Stimulated activated CD4-positive, alpha-beta T cell treated with anti-CD3 and anti-CD28 coated beads, Interleukin-4, amount 100 ng/mL, for 48 hours (primary cell): ENCODE measurements around the gene CD74.

Experiments
- DNase-seq, 2 donors: peaks; one replicate each; pipeline ENCODE4 v3.0.0-alpha.2; 2020; ENCODE audit warnings: low read depth in 2 of 2

The CD74 gene

DNA sequence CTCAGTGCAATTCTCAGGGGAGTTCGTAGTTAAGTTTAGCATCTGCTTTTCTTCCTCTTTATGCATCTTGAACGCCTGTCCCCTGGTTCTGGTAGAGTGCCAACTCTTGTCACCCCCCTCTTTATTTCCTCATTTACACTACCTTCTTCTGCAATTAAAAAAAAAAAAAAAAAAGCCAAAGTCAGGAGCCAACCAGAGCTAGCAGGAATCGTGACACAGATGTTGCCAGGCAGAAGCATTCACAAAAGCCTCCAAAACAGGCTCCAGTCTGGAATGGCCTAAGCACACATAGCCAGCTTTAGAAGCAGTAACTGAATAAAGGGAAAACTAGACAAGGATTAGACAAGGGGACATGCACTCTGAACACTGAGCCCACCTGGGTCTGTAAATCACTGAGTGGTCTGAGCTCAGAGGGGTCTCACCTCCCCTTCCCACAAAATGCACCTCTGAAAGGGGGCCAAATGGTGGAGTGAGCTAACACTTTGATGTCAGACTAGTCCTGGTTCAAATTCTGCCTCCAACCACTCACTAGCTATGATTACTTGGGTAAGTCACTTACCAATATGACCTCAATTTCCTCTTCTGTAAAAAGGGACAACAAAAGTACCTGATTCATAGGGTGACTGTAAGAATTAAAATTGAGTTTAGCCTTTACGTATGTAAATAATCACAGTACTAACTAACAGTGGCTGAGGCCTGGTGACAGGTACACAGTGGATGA, 2.0 kb downstream of the CD74 start:
- no peak for DNase-seq

DNA sequence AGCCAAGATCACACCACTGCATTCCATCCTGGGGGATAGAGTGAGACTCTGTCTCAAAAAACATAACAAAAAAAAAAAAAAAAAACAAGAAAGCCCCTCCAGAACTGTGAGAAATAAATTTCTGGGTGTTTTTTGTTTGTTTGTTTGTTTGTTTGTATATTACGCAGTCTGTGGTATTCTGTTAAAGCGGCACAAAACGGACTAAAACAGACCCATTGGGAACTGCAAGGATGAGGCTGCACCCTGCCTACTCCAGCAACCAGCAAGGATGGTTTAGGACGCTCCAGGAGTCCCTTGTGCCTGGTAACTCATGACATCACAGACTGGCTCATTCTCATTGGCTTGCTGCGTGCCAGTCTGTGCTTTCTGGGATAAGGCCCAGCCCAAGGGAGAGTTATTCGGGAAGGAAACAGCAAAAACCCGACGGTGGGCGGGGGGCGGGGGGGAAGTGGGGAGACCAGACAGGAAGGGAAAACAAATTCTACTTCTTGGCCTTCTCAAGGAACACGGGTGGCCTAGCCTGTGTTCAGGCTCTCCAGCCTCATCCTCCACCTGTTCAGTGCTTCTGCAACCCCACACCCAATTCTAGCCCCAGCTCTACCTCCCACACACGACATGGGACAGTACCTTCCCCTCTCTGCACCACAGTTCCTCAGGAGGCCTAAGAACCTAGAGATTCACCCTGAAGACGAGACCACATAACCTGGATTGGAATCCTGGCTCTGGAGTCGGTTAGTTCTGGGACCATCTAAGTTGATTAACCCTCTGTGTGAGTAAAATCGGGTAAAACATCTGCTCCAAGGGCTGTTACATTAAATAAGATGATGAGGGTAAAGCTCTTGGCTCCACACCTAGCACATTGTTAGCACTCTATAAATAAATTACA, 2.8 kb downstream of the CD74 start:
- DNase-seq = peak in 1 of 2 donors; percentile 48

DNA sequence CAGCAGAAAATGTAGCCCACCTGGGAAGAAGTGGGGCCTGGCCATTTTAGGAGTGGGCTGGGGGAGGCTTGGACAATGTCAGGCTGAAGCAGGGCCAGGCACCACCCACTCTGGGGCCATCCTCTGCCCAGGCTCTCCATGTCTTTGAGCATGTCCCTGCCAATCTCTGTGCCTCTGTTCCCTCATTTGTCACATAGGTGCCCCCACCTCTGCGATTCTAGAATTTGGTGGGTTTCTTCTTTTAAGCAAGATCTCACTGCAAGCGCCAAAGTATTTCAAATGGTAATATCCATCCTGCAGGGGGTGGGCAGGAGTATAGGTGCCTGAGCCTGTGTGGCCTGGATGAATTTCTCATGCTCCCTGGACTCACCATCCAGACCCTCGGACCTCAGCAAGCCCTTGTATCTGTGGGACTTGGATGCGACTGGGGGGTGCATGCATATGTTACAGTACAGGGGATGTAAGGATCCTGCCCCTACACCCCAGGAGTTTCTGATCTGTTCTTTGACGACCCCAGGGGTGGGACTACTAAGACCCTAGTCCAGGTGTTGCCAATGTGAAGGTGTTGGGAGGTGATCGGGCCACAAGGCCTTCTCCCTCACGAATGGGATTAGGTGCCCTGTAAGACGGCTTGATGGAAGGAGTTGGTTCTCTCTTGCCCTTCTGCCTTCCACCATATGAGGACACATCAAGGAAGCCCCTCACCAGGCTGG, 4.3 kb downstream of the CD74 start:
- no peak for DNase-seq

DNA sequence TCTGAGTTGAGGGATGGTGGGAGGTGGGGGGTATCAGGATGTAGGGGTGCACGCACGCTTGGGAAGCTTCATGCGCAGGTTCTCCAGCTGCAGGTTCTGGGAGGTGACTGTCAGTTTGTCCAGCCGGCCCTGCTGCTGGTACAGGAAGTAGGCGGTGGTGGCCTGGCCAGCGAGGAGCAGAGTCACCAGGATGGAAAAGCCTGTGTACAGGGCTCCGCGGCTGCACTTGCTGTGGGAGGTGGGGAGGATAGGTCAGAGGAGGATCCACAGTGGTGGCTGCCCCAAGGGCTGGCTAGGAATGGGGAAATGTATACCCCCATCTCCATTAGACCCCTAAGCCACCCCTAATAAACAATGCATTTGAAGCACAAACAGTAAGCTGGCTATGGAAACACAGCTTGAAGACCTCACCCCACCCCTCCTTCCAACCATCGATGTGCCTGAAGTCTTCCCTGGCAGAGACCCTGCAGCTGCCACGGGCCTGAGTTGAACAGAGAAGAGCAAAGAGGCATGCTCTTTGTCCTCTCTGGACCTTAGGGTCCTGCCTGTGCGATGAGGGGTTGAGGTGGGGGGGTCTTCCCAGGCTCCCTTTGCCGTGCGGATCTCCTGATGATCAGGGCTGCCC, 5.5 kb downstream of the CD74 start:
- no peak for DNase-seq

DNA sequence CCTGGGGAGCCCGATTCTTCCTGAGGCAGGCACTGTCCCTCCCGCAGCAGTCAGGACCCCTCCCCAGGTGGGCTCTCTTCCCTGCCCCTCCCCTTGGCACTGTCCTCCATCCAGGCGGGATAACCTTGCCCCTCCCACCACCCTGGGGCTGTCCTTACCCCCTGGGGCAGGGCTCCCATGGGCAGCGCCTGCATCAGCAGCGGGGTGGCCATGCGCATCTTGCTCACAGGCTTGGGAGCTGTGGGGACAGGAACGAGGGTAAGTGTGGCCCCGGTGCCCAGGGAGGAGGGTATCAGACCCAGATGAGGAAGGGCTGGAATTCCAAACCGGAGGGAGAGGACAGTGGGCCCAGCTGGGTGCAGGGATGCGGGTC, 6.0 kb downstream of the CD74 start:
- no peak for DNase-seq

DNA sequence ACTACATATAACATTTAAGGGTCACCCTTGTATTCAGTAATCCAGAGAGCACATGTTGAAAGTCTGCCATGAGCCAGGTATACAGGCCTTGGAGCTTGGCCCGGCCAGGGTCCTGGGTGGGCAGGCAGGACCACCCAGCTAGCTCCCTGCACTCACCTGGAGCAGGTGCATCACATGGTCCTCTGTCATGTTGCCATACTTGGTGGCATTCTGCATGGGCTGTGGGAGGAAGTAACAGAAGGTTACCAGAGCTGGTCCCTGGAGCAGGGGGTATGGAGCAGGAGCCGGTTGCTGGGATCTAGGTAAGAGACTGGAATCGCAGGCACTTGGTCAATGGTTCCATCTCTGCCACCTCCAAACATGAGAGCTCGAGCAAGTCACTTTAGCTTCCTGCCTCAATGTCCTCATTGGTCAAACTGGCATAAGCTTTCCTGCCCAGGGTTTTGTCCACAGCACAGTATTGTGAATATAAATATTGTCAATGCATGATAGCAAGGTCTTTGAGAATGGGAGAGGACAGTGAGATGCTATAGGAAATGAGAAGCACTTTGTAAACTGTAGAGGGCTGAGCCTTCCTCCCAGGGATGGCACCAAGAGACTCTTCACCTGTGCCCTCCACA, 6.5 kb downstream of the CD74 start:
- DNase-seq = no peak

DNA sequence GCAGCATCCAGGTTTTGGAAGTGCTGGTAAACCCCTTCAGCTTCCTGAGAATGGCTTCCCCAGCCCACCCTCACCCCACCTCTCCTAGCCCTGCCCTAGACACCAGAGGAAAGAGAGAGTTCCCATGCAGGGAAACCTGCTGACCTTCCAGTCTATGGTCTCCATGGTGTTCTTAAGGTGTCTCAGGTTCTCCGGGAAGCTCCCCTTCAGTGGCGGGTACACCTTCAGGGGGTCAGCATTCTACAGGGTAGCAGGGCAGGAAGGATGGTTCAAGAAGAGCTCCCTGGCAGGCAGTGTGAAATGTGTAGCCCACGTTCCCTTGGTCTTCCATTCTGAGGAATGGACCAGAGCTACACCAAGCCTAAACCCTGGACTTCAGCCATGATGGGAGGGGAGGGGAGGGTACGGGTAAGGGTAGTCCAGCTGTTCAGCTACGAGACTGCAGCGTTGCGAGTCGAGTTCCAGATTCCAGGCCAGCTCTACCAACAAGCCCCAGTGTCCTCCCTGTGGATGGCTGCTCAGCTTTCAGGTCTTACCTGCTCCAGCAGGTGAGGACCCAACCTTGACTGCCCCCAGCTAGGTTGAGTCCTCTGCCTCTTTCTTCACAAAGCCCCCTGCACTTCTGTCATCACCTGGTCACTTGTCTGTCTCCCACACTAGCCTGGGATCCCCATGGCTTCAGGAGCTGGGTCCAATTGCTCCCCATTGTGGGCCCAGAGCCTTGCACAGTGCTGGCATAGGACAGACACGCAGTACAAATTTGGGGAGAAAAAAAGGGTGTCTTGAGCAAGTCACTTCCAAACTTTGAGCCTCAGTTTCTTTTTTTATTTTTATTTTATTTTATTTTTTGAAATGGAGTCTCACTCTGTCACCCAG, 7.5 kb downstream of the CD74 start:
- no peak for DNase-seq

DNA sequence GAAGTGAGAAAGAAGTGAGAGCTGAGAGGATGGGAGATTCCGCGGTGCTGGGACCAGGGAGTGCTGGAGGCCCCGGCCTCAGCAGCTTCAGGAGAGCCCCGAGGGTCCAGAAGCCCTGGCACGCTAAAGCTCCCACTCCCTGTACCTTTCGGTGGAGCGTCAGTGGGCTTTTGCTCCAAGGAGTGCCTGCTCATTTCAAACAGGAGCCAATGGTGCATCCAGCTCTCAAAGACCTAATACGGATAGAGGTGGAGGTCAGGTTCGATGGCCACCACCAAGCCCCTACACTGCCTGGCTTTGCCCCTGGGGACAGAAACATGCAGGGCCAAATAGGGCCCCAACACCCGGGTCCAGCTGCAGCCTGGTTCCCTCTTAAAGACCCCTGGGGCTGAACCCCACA, 8.2 kb downstream of the CD74 start:
- no peak for DNase-seq

DNA sequence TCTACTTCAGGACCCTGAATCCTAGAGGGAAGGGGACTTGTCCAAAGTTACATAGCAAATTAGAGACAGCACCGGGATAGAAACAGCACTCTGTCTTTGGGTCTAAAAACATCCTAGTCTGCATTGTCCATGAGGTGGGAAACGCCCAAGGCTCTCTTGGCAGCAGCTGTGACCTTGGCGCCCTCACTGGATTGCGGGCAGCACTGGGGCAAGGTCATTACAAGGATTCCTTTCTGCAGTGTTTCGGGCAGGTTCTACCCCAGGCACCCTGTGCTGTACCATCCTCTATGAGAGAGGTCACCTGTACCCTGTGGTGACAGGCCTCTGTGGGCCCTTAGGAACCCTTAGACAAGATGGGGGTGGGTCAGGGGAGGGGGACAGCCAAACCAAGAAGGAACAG, 8.6 kb downstream of the CD74 start:
- DNase-seq = no peak

DNA sequence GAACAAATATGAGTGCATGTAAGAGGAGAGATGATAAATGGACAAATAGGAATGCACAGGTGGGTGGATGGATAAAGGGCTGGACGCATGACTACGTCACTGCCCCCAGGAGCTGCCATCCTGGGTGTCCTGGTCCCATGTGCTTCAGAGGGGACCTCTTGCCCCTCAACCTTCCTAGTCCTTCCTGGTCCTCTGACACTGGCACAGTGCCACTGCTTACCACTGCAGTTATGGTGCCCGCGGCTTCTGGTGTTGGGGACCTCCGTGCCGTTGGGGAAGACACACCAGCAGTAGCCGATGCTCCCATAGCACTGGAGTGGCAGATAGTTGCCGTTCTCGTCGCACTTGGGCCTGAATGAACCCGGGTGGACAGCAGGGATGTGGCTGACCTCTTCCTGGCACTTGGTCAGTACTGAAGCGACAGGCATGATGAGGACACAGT, 9.8 kb downstream of the CD74 start:
- no peak for DNase-seq

DNA sequence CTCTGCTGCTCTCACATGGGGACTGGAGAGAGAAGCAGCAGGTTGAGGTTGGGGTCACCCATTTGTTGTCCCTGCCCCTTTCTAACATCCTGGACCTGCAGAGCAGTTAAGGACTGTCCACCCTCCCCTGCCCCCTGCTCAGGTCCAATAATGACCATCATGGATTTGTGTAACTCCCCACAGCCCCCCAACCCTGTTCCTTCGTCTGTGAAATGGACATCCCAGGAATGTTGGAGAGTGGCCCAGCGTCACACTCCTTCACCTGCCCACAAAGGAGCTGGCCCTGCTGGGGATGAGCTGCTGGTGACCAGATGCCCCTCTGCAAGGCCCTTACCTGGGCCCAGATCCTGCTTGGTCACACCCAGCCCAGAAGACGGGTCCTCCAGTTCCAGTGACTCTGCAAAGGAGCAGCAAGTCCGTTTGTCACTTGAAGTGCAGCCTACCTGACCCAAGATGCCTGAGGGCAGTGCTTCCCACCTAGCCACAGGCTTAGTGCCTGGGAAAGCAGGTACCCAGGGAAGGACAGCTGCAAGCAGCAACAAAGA, 10.4 kb downstream of the CD74 start:
- no peak for DNase-seq

DNA sequence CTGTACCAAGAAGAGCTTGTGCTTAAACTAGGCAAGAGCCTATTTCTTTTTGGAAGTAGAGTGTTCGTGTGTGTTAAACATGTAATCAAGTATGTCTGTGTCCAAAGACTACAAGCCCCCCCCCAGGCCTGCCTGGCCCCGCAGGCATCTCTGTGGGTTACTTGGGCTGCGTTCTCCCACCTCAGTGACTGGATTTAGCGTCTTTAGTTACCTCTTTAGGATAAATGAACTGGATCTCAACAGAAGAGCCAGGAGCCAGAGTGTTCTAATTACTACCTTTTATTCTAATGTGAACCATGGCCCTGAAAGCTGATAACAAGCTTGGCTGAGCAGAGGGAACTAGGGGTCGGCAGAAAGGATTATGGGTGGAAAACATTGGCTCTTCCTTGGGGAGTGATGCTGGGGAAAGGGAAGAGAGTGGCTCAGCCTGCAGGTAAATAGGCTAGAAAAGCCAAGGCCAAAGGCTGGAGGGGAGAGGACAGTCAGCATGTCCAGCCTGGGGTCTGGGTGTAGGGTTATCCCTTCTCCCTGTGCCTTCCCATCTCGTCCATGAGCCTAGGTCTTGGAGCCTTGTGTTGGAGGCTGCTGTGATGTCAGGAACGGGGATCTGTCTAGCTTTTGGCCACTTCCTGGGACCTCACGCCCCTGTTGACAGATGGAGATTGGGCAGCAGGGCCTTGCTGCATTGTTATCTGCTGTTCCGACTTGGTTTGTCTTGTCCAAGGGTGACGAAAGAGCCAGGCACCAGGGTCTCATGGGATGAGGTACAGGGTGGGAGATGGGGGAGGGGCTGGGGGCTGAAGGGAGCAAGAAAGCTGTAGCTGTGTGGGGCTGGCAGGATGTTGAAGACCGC, 11.1 kb downstream of the CD74 start:
- DNase-seq = no peak

DNA sequence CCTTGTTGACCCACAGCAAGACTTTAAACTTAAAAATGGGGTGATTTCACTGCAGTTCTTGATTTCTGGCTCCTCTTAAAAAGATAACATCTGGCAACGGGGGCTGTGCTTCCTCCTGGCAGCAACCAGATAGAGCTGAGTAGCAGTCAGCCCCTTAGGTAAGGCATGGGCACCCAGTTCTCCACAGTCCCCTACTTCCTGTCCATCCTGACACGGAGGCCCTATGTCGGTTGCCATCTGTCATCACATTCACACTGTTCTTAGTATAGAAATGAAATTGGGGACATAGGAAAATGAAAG, 11.7 kb downstream of the CD74 start:
- DNase-seq = no peak

DNA sequence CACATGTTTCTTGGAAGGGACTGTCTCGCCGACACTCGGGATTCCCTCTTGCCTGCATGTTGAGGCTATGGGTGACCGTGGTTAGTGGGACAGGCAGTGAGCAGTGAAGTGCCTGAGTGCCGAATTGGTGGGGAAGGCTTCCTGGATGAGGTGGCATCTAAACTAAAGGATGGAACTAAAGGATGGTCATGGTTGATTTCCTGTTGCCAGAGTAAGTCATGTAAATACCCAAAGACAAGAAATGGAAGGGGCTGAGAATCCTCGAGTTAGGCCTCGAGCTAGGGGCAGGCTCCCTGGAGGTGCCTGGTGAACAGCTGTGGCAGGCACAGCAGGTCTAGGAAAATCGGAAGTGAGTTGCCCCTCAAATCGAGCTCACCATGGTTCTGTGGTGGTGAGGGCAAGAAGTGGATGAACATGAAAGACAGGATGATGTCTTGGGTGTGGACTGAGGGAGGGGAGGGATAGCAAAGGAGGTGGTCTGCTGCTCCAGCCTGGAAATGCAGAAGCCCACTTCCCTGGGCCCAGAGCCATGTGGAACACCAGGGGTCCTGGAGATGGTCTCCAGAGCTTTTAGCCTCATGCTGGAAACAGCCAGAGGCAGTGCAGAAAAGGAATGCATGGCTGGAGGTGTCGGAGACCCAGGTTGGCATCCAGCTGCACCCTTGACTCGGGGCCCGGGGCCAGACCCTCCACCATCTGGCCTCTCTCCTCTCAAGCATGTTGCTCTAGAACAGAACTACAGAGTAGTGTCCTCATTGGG, 12.2 kb downstream of the CD74 start:
- no peak for DNase-seq

DNA sequence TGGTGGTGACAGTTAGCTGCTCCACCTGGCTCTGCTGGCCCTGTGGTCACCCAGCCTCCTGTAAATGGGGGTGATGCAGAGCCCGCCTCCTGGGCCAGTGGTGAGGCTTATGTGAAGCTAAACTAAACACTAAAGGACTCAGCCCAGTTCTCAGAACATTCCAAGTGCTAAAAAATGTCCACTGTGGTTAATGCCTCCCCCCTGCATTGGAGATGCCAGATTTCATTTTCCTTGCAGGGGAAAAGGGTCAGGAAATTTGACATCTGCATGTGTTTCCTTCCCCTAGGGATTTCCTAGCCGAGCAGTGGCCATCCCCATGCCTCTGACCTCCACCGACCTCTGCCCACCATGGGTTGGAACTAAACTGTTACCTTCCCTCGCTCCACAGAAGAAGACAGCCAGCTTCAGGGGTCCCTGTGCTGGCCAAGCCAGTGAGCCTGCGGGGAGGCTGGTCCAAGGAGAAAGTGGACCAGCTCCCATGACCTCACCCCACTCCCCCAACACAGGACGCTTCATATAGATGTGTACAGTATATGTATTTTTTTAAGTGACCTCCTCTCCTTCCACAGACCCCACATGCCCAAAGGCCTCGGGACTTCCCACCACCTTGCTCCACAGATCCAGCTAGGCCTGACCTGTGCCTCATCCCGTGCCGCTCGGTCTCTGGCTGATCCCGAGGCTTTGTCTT, 13.0 kb downstream of the CD74 start:
- no peak for DNase-seq

DNA sequence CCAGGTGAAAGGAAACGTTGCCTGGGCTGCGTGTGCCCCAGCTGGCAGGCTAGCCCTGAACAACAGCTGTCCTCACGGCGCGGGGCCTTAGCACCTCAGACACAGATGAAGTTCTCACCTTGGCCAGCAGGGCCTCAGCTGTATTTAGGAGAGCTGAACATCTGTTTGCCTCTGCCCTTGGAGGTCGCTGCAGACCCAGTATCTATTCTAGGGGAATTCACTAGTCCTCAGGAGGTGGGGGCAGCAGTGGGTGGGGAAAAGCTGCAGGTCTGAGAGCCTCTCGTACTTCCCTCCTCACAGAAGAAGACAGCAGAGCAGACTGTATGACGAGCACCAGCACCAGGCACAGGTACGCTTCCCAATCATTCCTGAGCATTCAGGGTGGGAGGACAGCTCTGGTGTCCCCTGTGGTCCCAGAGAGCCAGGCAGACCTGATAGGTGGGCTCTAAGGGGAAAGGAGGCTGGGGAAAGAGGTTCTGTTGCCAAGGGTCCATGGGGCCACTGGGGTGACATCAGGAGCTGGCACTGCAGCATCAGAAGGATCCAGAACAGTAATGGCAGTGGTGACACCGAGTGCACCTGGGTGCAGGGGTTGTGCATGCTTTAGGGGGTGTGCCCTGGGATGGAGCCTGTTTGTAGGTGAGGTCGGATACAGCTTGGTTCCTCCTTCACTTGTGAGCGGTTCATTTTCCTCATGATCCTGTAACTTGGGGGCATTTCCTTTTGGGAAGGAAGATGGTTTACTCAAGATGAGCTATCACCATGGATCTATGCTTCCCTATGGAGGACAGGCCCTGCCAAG, 13.8 kb downstream of the CD74 start:
- no peak for DNase-seq
